HG03575 (cell line): ENCODE data around the gene SLC26A6.

Source experiments
- ATAC-seq: cut with Tn5 transposase; IDR thresholded peaks from one replicate; pipeline ENCODE4 v1.9.1; 2021; ENCODE audit not compliant: unreplicated experiment, insufficient number of reproducible peaks, low FRiP score; ENCODE audit errors: extremely low read depth

SLC26A6 gene

DNA sequence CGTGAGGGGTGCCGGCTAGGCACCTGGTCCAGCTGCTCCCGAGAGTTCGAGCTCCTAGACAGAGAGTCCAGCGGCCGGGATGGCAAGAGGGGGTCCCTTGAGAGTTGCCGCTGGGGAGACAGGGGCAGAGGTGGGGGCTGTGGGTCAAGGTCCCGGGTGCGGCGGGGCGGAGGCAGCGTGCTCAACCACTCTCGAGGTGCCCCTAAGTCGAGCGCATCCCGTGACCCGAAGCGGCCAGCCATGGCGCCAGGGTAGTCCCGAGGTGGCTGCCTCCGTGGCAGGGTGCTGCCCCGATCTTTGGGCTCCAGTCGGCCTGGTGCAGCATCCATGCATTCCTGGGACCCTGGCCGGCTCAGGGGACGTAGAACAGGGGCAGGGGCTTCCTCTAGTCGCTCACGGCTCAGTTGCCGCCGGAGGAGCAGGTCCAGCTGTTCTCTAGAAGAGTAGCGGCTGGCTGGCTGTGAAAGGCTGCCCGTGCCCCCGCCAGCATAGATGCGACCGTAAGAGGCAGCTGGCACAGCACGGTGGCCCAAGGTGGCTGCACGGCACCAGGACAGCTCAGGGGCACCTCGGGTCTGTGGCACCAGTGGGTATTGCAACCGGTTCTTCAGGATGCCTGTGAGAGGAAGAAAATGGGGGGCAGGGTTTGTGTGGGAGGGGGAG lies 4.8 kb upstream of the SLC26A6 start:
- ATAC-seq: no peak

DNA sequence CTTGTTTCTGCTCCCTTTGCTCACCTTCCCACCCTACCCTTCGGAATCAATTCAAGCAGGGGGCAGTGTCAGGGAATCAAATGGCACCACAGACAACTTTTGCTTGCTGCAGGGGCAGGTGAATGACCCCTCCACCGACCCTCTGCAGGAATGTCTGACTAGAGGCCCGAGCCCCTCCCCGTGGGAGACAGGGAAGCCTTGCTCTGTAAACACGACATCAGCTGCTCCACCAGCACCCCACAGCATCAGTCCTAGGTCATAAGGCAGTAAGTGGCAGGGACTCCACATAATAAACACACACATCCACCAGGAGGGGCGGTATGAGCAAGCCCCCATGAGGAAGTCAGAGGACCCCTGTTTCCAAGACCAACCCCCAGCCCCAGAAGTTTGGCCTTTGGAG lies 2.0 kb upstream of the SLC26A6 start:
- no peak for ATAC-seq

DNA sequence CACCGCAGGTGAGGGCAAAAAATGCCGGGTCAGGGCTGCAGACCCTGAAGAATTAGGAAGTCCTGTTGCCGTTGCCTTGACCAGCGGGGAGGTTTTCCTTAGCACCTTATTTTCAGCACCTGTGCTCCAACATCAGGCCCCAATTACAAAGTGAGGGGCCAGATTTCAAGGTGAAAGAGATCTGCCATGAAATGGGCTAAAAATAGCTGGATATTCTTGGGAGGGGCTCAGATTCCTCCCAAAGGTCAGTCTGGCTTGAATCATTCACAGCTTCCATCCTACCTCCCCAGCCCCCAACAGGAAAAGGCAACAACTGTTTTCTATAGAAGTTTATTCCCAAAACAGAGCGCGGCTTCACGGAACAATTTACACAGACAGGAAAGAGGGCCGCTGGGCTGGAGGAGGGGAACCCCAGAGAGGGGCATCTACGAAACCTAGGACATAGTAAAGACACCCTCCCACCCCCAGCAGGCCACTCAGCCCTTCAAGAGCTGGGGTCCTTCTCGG lies 941 bp upstream of the SLC26A6 start:
- no peak for ATAC-seq

DNA sequence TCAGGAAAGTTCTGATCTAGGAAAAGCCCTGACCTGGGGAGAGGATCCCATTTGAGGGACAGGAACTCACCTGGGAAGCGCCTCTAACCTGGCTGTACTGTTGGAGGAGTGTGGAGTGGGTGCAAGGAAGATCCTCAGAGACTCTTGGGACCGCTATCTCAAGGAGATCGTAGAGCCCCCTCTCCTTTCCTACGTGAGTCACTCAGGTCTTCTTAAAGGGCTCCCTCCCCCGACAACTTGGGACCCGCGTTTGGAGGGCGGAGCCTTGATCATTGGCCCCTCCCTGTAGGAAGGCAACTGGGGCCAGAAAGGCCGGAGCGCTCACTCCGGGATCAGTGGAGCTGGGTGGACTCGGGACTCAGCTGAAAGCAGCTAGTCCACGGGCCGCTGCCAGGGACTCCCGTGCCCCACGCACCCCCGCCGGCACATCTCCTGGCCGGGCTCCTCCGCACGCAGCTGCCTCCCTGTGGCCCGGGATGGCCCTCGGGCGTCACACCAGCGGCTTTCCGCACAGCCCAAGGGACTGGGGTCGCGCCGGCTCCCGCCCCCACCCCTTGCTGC lies 520 bp downstream of the SLC26A6 start:
- ATAC-seq: no peak

DNA sequence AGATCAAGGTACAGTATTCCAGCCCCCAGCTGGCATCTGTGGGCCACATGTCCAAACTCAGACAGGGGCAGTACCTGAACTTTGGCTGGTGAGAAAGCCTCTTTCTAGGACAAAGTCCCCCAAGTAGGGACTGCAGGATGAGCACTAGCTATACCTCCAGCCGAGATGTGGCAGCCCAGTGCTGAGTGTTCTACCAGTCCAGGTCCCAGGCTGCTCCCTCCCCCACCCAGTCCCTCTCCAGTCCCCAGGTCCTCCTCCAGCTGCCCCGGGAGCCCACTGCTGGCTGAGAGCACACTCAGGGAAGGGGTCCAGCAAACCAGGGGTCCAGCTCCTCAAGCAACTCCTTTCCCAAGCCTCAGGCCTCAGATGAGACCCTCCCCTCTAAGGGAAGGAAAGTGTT lies 1.5 kb downstream of the SLC26A6 start:
- no peak for ATAC-seq

DNA sequence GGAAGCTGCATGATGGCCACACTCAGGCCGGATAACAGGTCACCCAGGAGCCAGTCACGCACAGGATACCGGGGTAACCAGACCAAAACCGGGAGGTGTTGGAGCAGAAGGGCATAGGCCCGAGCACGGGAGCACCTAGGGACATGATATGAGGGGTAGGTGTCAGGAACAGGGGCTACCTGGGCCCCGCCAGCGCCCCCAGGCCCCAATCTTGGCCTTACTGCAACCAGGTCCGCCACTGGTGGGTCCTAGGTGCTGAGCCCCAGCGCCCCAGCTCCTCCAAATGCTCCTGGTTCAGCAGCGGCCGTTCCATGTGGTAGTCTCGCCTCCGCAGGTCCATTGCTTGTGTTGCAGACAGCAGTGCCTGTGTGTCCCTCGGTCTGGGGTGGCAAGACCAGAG lies 2.0 kb downstream of the SLC26A6 start:
- ATAC-seq: no peak

DNA sequence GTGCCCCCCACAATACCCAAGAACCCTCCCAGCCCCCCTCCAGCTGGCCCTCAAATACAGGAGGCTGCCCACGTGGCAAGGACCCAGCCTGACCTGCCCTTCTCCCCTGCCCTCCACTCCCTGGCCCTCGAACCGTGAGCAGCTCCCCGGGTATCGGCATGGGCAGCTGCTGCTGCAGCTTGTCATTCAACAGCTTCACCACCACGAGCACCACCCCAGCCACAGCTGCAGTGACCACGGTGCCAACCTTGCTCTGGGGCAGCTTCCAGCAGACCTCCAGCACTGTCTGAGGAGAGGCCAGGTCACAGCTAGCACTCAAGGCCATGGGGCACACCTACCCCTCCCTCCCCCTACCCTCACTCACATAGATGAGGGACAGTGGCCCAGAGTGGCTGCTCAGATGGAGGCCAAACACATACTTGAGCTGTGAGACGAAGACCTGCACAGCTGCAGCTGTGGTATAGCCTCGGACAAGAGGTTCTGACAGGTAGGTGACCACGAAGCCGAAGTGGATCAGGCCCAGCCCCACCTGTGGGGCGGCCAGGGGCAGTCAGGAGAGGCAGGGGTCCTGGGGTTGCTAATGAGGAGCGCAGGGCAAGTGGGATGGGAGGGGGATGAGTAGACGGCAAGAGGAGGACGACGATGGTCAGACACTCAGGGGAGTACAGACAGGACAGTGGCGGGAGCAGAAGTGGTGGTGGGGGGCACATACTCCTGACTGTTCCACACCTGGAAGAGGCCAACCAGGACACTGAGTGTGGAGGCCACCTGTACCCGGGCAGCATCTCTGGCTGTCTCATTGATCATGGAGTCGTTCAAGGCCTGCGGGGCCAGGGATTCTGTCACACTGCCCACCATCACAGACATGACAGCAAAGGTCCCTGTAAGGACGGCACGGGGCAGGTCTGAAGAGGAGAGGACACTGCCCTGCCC lies 3.5 kb downstream of the SLC26A6 start:
- ATAC-seq: no peak

DNA sequence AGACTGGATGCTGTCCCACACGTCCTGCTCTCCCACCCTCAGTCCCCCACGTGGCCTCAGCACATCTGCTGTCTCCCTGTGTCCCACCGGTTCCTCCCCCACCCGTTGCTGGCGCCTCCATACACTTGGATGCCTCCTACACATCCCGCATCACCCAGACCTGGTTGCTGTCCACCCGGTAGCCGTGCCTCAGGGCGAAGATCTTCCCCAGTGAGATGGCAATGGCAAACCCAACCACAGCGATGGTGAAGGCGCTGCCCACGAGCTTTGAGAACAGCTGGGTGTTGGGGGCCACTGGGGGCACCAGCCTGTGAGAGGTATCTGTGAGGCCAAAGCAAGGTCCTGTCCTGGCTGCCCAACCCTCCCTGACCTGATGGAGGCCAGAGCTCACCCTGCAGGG lies 4.4 kb downstream of the SLC26A6 start:
- no peak for ATAC-seq

DNA sequence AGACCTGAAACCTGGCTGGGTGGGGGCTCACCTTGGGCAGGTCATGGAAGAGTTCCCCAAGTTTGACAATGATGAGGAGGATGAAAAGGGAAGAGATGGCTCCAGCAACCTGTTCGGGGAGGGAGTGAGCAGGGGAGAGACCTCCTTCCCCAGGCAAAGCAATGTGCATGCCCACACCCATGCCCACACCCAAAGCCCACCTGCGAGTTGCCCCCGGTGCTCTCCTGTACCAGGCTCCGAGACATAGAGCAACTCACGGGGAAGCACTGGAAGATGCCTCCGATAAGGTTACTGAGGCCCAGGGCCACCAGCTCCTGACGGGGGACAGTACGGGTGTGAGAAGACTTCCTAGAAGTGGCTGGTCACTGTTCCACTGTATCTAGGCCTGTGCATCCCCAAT lies 4.9 kb downstream of the SLC26A6 start:
- ATAC-seq: no peak

DNA sequence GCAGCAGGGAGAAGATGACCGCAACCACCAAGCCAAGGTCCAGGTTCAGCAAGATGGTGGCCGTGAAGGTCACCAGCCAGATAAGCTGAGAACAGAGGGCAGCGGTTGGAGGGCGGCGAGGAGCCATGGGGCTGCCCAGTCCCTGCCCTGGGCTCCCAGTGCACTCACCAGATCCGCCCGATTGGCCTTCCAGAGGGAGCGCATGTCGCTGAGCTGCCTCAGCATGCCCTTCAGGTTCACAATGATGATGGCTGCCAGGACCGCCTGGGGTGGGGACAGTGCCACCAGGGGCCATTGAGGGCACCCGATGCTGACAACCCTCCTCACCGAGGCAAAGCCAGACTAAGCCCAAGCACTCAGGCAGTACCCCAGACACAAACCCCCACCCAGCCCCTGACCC lies 5.4 kb downstream of the SLC26A6 start:
- ATAC-seq: no peak

DNA sequence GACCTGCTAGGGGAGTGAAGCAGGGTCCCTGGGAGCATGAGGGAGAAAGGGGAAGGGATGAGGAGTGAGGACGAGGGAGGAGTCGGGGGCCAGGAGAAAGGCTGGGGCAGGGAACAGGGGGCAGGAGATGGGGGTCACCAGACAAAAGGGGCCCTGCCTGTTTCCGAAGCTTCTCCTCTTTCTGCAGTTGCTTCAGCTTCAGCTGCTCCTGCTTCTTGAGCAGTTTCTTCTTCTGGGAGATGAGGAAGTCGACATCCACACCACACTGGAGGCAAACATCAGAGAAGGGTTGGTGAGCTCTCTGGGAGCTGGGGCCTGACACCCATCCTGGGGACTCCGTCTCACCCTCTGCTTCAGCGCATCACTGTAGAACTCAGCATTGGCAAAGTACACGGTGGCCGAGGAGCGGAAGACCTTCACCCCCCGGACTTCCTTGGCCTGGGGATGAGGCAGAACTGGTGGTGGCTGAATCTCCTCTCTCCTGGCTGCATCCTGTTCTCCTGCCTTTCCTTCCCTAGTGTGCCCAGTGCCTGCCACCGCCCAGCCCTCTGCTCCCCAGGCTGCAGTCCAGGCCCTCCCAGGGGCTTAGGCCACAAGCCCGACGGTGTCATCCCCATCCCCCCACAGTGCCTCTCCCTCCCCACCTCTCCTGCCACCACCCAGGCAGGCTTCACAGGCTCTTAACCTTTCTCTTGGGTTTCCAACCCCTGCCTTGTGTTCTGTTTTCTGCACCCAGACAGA lies 6.8 kb downstream of the SLC26A6 start:
- ATAC-seq: no peak

DNA sequence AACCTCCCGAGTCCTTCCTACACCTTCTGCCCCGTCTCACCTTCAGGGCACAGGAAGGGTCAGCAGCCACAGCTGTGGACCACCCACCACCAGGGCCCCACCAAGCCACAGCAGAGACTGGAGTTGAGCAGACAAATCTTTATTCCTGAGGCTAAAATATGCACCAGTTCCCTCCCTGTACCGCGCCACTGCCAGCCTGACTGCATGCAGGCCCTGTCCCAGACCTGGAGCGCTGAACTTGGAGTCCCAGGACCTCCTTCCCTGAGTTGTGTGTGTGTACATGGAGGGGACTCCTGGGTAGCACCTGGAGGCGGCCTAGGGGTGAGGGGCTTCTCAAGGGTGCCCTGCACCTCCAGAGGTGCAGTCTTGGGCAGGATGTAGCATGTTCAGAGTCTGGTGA lies 9.7 kb downstream of the SLC26A6 start:
- ATAC-seq: no peak

DNA sequence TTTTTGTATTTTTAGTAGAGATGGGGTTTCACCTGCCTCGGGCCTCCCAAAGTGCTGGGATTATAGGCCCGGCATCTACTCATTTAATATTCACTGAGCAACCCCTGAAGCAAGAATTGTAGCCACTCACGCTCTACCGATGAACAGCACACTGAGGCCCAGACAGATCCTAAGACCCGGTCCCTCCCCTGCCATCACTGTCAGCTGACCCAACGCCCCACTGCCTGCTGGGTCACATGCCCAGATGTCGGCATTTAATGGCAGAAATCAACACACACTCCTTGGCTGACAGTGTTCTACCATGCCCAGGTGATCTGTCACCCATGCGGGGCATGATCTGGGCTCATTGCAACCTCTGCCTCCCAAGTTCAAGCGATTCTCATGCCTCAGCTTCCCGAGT lies 10.5 kb downstream of the SLC26A6 start:
- no peak for ATAC-seq

DNA sequence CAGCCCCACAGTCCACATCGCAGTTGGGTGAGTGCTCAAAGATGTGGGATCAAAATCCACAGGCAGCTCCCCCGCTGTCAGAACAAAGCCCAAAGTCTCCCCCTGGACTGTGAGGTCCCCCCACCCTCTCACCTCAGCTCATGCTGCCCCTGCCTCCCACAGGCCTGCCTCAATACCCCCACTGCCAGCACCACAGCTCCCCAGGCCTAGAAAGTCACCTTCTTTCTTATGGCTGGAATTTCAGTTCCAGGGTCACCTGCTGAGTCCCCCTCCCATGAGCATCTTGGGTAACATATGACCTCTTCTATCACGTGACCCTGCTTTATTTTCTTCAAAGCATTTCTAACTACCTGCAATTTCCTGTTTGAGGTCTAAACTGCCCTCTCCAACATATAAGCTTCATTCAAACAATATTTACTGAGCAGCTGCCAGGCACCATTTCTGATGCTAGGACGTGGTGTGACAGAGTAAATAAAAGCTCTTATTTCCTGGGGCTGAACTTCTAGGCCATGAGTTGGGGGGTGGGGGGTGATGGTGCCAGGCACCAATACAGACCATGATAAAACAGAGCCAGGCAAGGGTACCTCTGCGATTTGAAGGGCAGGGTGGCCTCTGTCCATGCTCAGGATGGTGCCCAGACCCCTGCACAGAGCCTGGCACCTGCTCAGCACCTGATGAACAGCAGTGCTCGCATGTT lies 11.3 kb downstream of the SLC26A6 start:
- ATAC-seq: no peak

DNA sequence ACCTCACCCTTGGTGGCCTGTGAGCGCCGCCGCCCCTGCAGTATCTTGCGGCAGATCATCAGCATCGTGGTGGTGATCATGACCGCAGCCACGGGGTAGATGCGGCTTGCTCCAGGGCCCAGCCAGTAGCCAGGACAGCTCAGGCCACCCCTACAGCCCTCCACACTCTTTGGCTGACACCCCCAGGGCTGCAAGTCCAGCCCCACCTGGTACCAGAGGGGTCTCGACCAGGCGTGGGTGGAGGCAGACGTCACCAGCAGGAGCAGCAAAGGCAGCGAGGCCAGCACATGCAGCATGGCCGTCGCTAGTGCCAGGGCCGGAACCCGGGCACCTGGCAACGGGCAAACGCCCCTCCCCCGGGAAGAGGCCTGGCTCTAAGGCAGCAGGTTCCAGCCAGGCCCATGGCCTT lies 13.8 kb downstream of the SLC26A6 start, which contains the start of gene TMEM89:
Gene TMEM89, minus strand, starts transcription at position 309 of the 409 bp plus-strand sequence. Its CDS starts 13 bp downstream, at position 296.
- no peak for ATAC-seq

DNA sequence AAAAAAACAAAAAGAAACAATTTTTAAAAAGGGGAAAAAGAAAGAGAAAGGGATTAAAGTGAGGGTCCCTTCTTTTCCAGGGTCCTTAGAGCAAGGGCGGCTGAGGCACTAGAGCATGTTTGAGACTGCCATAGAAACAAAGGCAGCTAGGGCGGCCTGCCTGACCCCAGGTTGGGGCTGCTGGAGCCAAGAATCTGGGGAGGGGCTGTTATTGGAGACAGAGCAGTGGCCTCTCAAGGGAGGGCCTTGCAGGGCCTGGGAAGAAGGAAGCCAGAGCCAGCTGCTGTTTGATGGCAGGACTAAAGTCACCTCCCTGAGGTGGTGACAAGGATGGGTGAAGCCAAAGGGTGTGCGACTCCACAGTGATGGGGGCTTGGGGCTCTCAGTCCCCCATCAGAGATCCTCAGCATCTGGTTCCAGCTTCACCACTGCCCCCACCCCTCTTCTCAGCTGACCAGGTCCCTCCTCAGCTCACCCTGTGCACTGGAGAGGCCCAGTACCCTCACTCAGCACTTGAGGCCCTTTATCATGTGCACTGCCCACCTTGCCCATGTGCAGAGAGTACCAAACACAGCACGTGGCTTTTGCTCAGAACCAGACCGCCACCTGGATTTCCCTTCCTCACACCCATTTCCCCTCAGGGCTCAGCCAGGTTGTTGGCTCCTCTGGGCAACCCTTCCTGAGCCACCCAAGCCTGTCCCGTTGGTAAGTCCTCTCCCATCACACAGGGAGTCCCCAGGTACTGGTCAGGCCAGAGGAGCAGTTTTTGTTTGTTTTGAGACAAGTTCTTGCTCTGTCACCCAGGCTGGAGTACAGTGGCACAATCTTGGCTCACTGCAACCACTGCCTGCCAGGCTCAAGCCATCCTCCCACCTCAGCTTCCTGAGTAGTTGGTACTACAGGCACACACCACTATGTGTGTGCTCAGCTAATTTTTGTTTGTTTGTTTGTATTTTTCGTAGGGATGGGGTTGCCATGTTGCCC lies 15.4 kb downstream of the SLC26A6 start:
- ATAC-seq: no peak

DNA sequence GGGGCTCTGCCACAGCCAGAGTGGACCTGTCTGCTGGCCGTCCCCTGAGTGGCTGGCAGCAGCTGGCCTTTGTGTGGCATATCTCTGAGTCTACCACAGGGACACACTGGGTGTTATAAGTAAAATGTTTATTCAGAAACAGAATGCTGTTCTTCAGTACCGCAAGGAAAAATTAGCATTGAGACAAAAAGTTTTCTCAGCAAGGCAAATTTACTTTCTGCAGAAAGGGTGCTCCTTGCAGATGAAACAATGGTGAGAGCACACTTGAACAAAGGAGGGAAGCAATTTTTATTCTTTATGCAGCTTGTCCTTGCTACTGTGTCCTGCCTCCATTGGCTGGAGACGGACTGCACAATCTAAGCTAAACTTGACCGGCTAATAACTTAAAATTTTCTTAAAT lies 17.7 kb downstream of the SLC26A6 start:
- ATAC-seq: no peak

DNA sequence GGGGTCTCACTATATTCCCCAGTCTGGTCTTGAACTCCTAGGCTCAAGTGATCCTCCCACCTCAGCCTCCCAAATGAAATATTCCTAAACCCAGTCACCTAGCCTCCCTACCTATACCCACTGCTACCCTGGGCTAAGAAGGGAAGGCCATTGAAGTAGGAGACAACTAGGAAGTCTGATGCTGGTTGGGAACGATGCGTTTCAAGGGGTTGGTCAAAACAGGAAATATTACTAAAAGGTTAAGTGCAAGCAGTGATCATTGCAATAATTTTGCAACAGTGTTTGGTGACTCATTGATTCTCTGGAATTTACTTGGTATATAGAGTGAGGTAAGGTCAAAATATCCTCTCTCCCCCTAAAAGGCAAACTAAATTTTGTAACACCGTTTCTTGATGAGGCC lies 21.2 kb downstream of the SLC26A6 start:
- no peak for ATAC-seq
